Measurements from ENCODE around the gene RGS6.
"Not testable (repeated sequence)": the region's sequence is repeated elsewhere in the genome, so short reads cannot be mapped to it uniquely, and the experiment has no call there.

DNA sequence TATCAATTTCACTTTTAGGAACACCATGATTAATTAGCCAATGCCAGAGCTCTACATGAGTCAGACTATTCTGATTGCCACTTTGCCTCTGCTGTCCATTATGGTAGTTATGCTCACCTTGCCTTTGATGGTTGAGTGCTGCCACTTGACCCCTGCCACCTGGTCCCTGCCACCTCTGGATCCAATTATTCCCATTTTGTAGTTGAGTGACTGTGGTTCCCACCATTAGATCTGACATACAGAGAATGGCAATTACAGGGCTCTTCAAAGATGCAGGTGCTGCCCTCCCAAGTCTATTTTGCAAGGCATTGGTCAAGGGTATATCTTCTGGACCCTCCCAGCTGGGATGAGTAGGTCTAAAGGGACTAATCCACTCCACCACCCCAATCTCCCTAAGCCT, 8.3 kb downstream of the RGS6 start:
- not testable (repeated sequence) for TF ChIP-seq CTCF (conservative IDR thresholded peaks at IDR 0.05 in 1 of 2, IDR thresholded peaks at IDR 0.05 in 1 of 2; ENCODE audit: low read depth in 1 of 2, low read length in 2 of 2); EZH2 (IDR thresholded peaks at IDR 0.05; ENCODE audit: low read length, missing control alignments)

Data from fibroblast of lung (primary cell).